ENCODE measurements around the gene HSPH1.
"Not testable (repeated sequence)": the region's sequence is repeated elsewhere in the genome, so short reads cannot be mapped to it uniquely, and the experiment has no call there.

Gene HSPH1

GRCh38 chr13:31131470-31131961 lies 30.2 kb downstream of the HSPH1 start:
- no peak for DNase-seq (ENCODE audit: low spot score)

- DNase-seq (ENCODE audit: low spot score), result no peak
Measured at GRCh38 chr13:31129419-31129818, 32.3 kb downstream of the HSPH1 start.

- DNase-seq (ENCODE audit: low spot score), result no peak
Measured at GRCh38 chr13:31124204-31124603, 37.5 kb downstream of the HSPH1 start.

GRCh38 chr13:31122544-31123260 lies 39.0 kb downstream of the HSPH1 start:
- DNase-seq (ENCODE audit: low spot score), result no peak

GRCh38 chr13:31122143-31122542 lies 39.6 kb downstream of the HSPH1 start:
- no peak for DNase-seq (ENCODE audit: low spot score)

GRCh38 chr13:31121379-31122140 lies 40.1 kb downstream of the HSPH1 start:
- no peak for DNase-seq (ENCODE audit: low spot score)

GRCh38 chr13:31119966-31120700 lies 41.6 kb downstream of the HSPH1 start:
- DNase-seq (ENCODE audit: low spot score), result no peak

GRCh38 chr13:31119526-31119925 lies 42.2 kb downstream of the HSPH1 start:
- no peak for DNase-seq (ENCODE audit: low spot score)

- no peak for DNase-seq (ENCODE audit: low spot score)
Measured at GRCh38 chr13:31116224-31116623, 45.5 kb downstream of the HSPH1 start.

GRCh38 chr13:31115616-31116015 lies 46.1 kb downstream of the HSPH1 start:
- DNase-seq (ENCODE audit: low spot score), result no peak

- no peak for DNase-seq (ENCODE audit: low spot score)
Measured at GRCh38 chr13:31114641-31115040, 47.1 kb downstream of the HSPH1 start.

GRCh38 chr13:31111136-31111535 lies 50.6 kb downstream of the HSPH1 start:
- no peak for DNase-seq (ENCODE audit: low spot score)

- DNase-seq (ENCODE audit: low spot score), result no peak
Measured at GRCh38 chr13:31110617-31111016, 51.1 kb downstream of the HSPH1 start.

GRCh38 chr13:31110169-31110568 lies 51.5 kb downstream of the HSPH1 start:
- DNase-seq (ENCODE audit: low spot score), result no peak

GRCh38 chr13:31107109-31107508 lies 54.6 kb downstream of the HSPH1 start:
- no peak for DNase-seq (ENCODE audit: low spot score)

- no peak for DNase-seq (ENCODE audit: low spot score)
Measured at GRCh38 chr13:31105856-31106255, 55.8 kb downstream of the HSPH1 start.

GRCh38 chr13:31105020-31105795 lies 56.5 kb downstream of the HSPH1 start:
- no peak for DNase-seq (ENCODE audit: low spot score)

- DNase-seq (ENCODE audit: low spot score), result no peak
Measured at GRCh38 chr13:31102905-31103304, 58.8 kb downstream of the HSPH1 start.

GRCh38 chr13:31101472-31102170 lies 60.1 kb downstream of the HSPH1 start:
- no peak for DNase-seq (ENCODE audit: low spot score)

GRCh38 chr13:31100721-31101120 lies 61.0 kb downstream of the HSPH1 start:
- no peak for DNase-seq (ENCODE audit: low spot score)

- DNase-seq (ENCODE audit: low spot score), result not testable (repeated sequence)
Measured at GRCh38 chr13:31097911-31098434, 63.7 kb downstream of the HSPH1 start.
